ENCODE data around the gene WBP1L.

WBP1L gene

DNA sequence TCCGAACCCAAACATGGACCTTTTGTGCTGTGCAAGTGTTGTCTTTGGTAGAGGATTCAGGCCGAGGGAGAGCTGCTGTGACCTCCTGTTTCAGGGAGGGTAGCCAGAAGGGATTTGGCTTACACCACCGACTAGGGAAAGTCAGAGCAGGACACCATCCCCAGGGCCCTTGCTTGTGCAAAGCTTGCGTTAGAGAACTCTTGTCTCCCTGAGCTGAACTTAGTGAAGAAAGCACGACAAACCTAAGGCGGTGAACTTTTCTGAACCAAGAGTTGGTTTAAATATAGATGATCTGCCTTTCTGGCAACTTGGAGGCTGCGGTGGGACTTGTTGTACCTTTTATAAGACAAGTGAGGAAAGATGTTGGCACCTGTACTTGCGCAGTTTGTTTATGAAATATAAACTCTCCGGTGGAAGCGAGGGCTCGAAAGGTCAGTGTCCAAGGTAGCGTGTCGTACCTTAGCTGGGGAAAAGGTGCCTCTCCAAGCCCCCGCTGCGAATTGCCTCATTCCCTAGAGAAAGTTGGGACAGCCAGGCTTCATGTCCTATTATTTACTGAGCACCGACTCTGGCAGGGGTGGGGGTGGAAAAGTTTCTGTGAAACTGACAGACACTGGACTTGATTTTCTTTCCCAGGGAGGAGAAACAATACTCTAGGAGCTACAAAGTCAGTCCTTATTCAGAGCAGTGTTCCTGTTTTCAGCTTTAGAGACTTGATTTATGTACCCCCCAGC is 31.6 kb downstream of the WBP1L start:
- Histone ChIP-seq H4K20me1 (ENCODE audit: control insufficient read depth, insufficient read depth, low read depth, low read length) (no peaks in the 10 kb centered on the region), H3K4me2 (ENCODE audit: low read length) (no peak overlapping the region), H3K27ac (ENCODE audit: low read depth, low read length) (no peak overlapping the region)

GRCh38 chr10:102775935-102776669 is 32.4 kb downstream of the WBP1L start:
- no peak overlapping the region for H3K4me3 ChIP-seq (ENCODE audit: low read length)

More for the DNA sequence above, 31.6 kb downstream of the WBP1L start:
- Histone ChIP-seq H3K9me2 (replicated peaks; ENCODE audit: control insufficient read depth, low read length) (no peaks in the 10 kb centered on the region), H3K4me3 (ENCODE audit: low read length) (no peak overlapping the region), H3K79me2 (ENCODE audit: control insufficient read depth, low read length) (0 out of 2 replicates have a peak, but pooled peaks cover 7% of the 10 kb centered on the region), H3K4me1 (ENCODE audit: control insufficient read depth, low read length) (no peaks in the 10 kb centered on the region), H3F3A (ENCODE audit: control insufficient read depth, insufficient read depth) (no peaks in the 10 kb centered on the region), H3K36me3 (ENCODE audit: control insufficient read depth, low read length) (no peaks in the 10 kb centered on the region), H3K9me3 (ENCODE audit: control insufficient read depth, insufficient read depth, low read length) (no peaks in the 10 kb centered on the region), H3K27me3 (ENCODE audit: control insufficient read depth, low read length) (no peaks in the 10 kb centered on the region)
- no peak for TF ChIP-seq EZH2phosphoT487 (IDR thresholded peaks at IDR 0.05; ENCODE audit: borderline replicate concordance, low read length)
- TF ChIP-seq, protein P1, sequence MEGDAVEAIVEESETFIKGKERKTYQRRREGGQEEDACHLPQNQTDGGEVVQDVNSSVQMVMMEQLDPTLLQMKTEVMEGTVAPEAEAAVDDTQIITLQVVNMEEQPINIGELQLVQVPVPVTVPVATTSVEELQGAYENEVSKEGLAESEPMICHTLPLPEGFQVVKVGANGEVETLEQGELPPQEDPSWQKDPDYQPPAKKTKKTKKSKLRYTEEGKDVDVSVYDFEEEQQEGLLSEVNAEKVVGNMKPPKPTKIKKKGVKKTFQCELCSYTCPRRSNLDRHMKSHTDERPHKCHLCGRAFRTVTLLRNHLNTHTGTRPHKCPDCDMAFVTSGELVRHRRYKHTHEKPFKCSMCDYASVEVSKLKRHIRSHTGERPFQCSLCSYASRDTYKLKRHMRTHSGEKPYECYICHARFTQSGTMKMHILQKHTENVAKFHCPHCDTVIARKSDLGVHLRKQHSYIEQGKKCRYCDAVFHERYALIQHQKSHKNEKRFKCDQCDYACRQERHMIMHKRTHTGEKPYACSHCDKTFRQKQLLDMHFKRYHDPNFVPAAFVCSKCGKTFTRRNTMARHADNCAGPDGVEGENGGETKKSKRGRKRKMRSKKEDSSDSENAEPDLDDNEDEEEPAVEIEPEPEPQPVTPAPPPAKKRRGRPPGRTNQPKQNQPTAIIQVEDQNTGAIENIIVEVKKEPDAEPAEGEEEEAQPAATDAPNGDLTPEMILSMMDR (IDR thresholded peaks at IDR 0.05; ENCODE audit: low read depth, low read length, poor library complexity, severe bottlenecking), result no peak

DNA sequence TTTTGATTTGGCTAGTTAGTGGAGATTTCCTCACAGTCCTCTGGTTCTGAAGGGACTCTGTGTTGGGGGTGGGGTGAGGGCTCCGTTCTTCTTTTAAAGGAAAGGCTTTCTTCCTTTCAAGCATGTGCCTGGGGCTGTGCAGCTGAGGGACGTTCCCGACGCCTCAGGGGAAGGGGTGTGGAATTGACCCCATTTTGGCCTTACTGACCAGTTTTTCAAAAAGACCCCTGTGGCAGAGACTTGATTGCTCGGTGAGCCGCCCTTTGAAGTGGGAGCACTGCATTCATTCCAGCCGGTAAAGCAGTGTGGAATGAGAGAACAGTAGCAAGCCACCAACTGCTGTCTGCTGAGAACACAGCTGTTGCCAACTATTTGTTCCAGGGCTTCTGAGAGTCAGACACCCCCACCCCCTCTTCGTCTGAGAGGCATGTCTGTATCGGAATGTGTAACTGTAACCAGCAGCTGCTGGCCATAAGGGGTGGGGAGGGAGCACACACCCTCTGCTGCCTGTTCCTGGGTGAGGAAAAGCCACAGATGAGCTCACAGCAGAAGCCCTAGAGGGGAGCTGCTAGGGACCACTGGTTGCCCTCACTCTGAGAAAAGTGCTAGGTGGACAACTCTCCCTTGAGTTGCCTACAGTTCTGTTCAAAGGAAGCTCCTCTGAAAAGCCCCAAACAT is 33.2 kb downstream of the WBP1L start:
- no peaks in the 10 kb centered on the region for H3K4me1 ChIP-seq (ENCODE audit: control insufficient read depth, low read length)

More at GRCh38 chr10:102775935-102776669, 32.4 kb downstream of the WBP1L start:
- TF ChIP-seq EZH2phosphoT487 (IDR thresholded peaks at IDR 0.05; ENCODE audit: borderline replicate concordance, low read length), result no peak
- TF ChIP-seq, protein P1 (IDR thresholded peaks at IDR 0.05; ENCODE audit: low read depth, low read length, poor library complexity, severe bottlenecking), result no peak
- H4K20me1 ChIP-seq (ENCODE audit: control insufficient read depth, insufficient read depth, low read depth, low read length), result no peaks in the 10 kb centered on the region
- H3K36me3 ChIP-seq (ENCODE audit: control insufficient read depth, low read length), result no peaks in the 10 kb centered on the region
- H3K4me1 ChIP-seq (ENCODE audit: control insufficient read depth, low read length), result no peaks in the 10 kb centered on the region
- H3K9me3 ChIP-seq (ENCODE audit: control insufficient read depth, insufficient read depth, low read length), result no peaks in the 10 kb centered on the region
- H3F3A ChIP-seq (ENCODE audit: control insufficient read depth, insufficient read depth), result no peaks in the 10 kb centered on the region
- 0 out of 2 replicates have a peak, but pooled peaks cover 7% of the 10 kb centered on the region for H3K79me2 ChIP-seq (ENCODE audit: control insufficient read depth, low read length)
- no peak overlapping the region for H3K27ac ChIP-seq (ENCODE audit: low read depth, low read length)
- H3K9me2 ChIP-seq (replicated peaks; ENCODE audit: control insufficient read depth, low read length), result no peaks in the 10 kb centered on the region
- no peaks in the 10 kb centered on the region for H3K27me3 ChIP-seq (ENCODE audit: control insufficient read depth, low read length)
- no peak overlapping the region for H3K4me2 ChIP-seq (ENCODE audit: low read length)

More for the DNA sequence above, 33.2 kb downstream of the WBP1L start:
- H3K27ac ChIP-seq (ENCODE audit: low read depth, low read length), result no peak overlapping the region
- H3K36me3 ChIP-seq (ENCODE audit: control insufficient read depth, low read length), result no peaks in the 10 kb centered on the region
- TF ChIP-seq, protein P1 (IDR thresholded peaks at IDR 0.05; ENCODE audit: low read depth, low read length, poor library complexity, severe bottlenecking), result no peak
- TF ChIP-seq EZH2phosphoT487 (IDR thresholded peaks at IDR 0.05; ENCODE audit: borderline replicate concordance, low read length), result no peak
- H3K9me2 ChIP-seq (replicated peaks; ENCODE audit: control insufficient read depth, low read length), result no peaks in the 10 kb centered on the region
- no peak overlapping the region for H3K4me3 ChIP-seq (ENCODE audit: low read length)
- H3F3A ChIP-seq (ENCODE audit: control insufficient read depth, insufficient read depth), result no peaks in the 10 kb centered on the region
- no peaks in the 10 kb centered on the region for H3K27me3 ChIP-seq (ENCODE audit: control insufficient read depth, low read length)
- no peaks in the 10 kb centered on the region for H4K20me1 ChIP-seq (ENCODE audit: control insufficient read depth, insufficient read depth, low read depth, low read length)
- 0 out of 2 replicates have a peak, but pooled peaks cover 11% of the 10 kb centered on the region for H3K79me2 ChIP-seq (ENCODE audit: control insufficient read depth, low read length)
- no peaks in the 10 kb centered on the region for H3K9me3 ChIP-seq (ENCODE audit: control insufficient read depth, insufficient read depth, low read length)
- no peak overlapping the region for H3K4me2 ChIP-seq (ENCODE audit: low read length)

Measured in DOHH2 (cell line).